Suppressor macrophage treated with lipopolysaccharide for 1 hour (primary cell): ENCODE data around the gene NME9.

Source experiments
- DNase-seq, 3 donors: peaks; one replicate each; pipeline ENCODE4 v3.0.0-alpha.2; 2020 to 2022

The NME9 gene

GRCh38 chr3:138271189-138271794 lies 58.4 kb downstream of the NME9 start:
- DNase-seq: peak; percentile 7 to 47 (median 15)

- DNase-seq: no peak
Measured at GRCh38 chr3:138270245-138270644, 59.4 kb downstream of the NME9 start.

- no peak for DNase-seq
Measured at GRCh38 chr3:138267083-138267482, 62.6 kb downstream of the NME9 start.

GRCh38 chr3:138265745-138266144 lies 63.9 kb downstream of the NME9 start:
- DNase-seq: no peak

GRCh38 chr3:138263104-138263503 lies 66.5 kb downstream of the NME9 start:
- no peak for DNase-seq

GRCh38 chr3:138260611-138261010 lies 69.0 kb downstream of the NME9 start:
- no peak for DNase-seq

GRCh38 chr3:138259126-138259525 lies 70.5 kb downstream of the NME9 start:
- DNase-seq: no peak

- no peak for DNase-seq
Measured at GRCh38 chr3:138257986-138258385, 71.7 kb downstream of the NME9 start.

GRCh38 chr3:138256022-138256421 lies 73.6 kb downstream of the NME9 start:
- DNase-seq: no peak

GRCh38 chr3:138254216-138254615 lies 75.4 kb downstream of the NME9 start:
- no peak for DNase-seq

- DNase-seq: no peak
Measured at GRCh38 chr3:138253609-138254008, 76.0 kb downstream of the NME9 start.
